ENCODE results near the gene LRMDA. TPM values are rescaled to one million over a fixed set of nuclear protein-coding genes. Genes with fewer than 3 reads are reported as not detected.

LRMDA gene
- polyA plus RNA-seq, 3 donors: 39.8 to 59.6 (median 56.4) TPM

- H3K4me2 ChIP-seq (replicated peaks; ENCODE audit: extremely low read depth, low read length, poor library complexity, severe bottlenecking): no peak overlapping the region
- H3K4me3 Mint-ChIP-seq: no peak overlapping the region
- H2AFZ ChIP-seq (ENCODE audit: insufficient read depth, low read depth, low read length, poor library complexity, severe bottlenecking): no peak overlapping the region
- no peak for DNase-seq
- H3K36me3 ChIP-seq (replicated peaks in 1 of 2; ENCODE audit: control insufficient read depth in 1 of 2, insufficient read depth in 2 of 2, low read length in 2 of 2): peaks cover 4 to 26% of the 10 kb centered on the region in 2 donors
- no peaks in the 10 kb centered on the region for H3K9me3 Mint-ChIP-seq
- H3K4me3 ChIP-seq (replicated peaks in 1 of 3; ENCODE audit: low read depth in 2 of 3, low read length in 3 of 3): no peak overlapping the region
- no peaks in the 10 kb centered on the region for H3K79me2 ChIP-seq (ENCODE audit: insufficient read depth, low read length)
- no peak overlapping the region for H3K27ac ChIP-seq (ENCODE audit: low read depth in 1 of 2, low read length in 2 of 2)
- no peaks in the 10 kb centered on the region for H3K9me3 ChIP-seq (replicated peaks in 1 of 2; ENCODE audit: control insufficient read depth in 1 of 2, insufficient read depth in 1 of 2, low read length in 2 of 2)
- no peak for TF ChIP-seq CTCF (IDR thresholded peaks at IDR 0.05)
- no peaks in the 10 kb centered on the region for H3K27me3 ChIP-seq (ENCODE audit: control insufficient read depth in 2 of 2, insufficient read depth in 2 of 2, low read length in 2 of 2)
- intact Hi-C loops (cut with micrococcal nuclease): no loop called here
- peaks cover 3% of the 10 kb centered on the region in 2 donors for H3K4me1 ChIP-seq (ENCODE audit: control insufficient read depth in 1 of 2, insufficient read depth in 2 of 2, low read length in 2 of 2)
- H3K4me1 Mint-ChIP-seq: peaks cover 12% of the 10 kb centered on the region
- H3K9ac ChIP-seq (ENCODE audit: insufficient read depth, low read length, poor library complexity, severe bottlenecking): no peak overlapping the region
- peak overlapping the region in 2 of 7 donors; percentile 12 to 82 for H3K27ac Mint-ChIP-seq
- H3K27me3 Mint-ChIP-seq (ENCODE audit: low read depth in 3 of 3): no peaks in the 10 kb centered on the region
- H4K20me1 ChIP-seq (ENCODE audit: insufficient read depth, low read length): no peaks in the 10 kb centered on the region
- peaks cover 19 to 25% of the 10 kb centered on the region in 2 donors for H3K36me3 Mint-ChIP-seq
These were observed 613.3 kb downstream of the LRMDA start for GRCh38 chr10:76044751-76045150.

- Mint-ChIP-seq H3K36me3 (peaks cover 18 to 24% of the 10 kb centered on the region in 2 donors), H3K4me1 (peaks cover 17% of the 10 kb centered on the region), H3K9me3 (no peaks in the 10 kb centered on the region), H3K27me3 (ENCODE audit: low read depth in 3 of 3) (no peaks in the 10 kb centered on the region), H3K4me3 (no peak overlapping the region), H3K27ac (peak overlapping the region in 1 of 7 donors; percentile 12)
- TF ChIP-seq CTCF (IDR thresholded peaks at IDR 0.05): no peak
- Histone ChIP-seq H3K27me3 (ENCODE audit: control insufficient read depth in 2 of 2, insufficient read depth in 2 of 2, low read length in 2 of 2) (no peaks in the 10 kb centered on the region), H3K27ac (ENCODE audit: low read depth in 1 of 2, low read length in 2 of 2) (no peak overlapping the region), H3K4me3 (replicated peaks in 1 of 3; ENCODE audit: low read depth in 2 of 3, low read length in 3 of 3) (no peak overlapping the region), H3K36me3 (replicated peaks in 1 of 2; ENCODE audit: control insufficient read depth in 1 of 2, insufficient read depth in 2 of 2, low read length in 2 of 2) (peaks cover 4 to 22% of the 10 kb centered on the region in 2 donors), H2AFZ (ENCODE audit: insufficient read depth, low read depth, low read length, poor library complexity, severe bottlenecking) (no peak overlapping the region), H3K9ac (ENCODE audit: insufficient read depth, low read length, poor library complexity, severe bottlenecking) (no peak overlapping the region), H3K4me1 (ENCODE audit: control insufficient read depth in 1 of 2, insufficient read depth in 2 of 2, low read length in 2 of 2) (peaks cover 3 to 5% of the 10 kb centered on the region in 2 donors), H3K4me2 (replicated peaks; ENCODE audit: extremely low read depth, low read length, poor library complexity, severe bottlenecking) (no peak overlapping the region), H3K79me2 (ENCODE audit: insufficient read depth, low read length) (no peaks in the 10 kb centered on the region), H3K9me3 (replicated peaks in 1 of 2; ENCODE audit: control insufficient read depth in 1 of 2, insufficient read depth in 1 of 2, low read length in 2 of 2) (no peaks in the 10 kb centered on the region), H4K20me1 (ENCODE audit: insufficient read depth, low read length) (no peaks in the 10 kb centered on the region)
- WGBS (ENCODE audit: insufficient coverage): 92% methylated on average over 1 of the region's 1 CpG
- intact Hi-C loops (cut with micrococcal nuclease): no loop called here
- DNase-seq: no peak
These were observed 613.8 kb downstream of the LRMDA start for GRCh38 chr10:76045174-76045573.

All from CD14-positive monocyte (primary cell).